NCI-H1694 treated with DMSO at 0.1 percent for 48 hours (cell line): ENCODE data around the gene CNTNAP2.
"Not testable (repeated sequence)": the region's sequence is repeated elsewhere in the genome, so short reads cannot be mapped to it uniquely, and the experiment has no call there.

Experiments used
- DNase-seq: peaks from one replicate; lab custom pipeline; 2025; lab: John Stamatoyannopoulos, UW

CNTNAP2 gene

DNA sequence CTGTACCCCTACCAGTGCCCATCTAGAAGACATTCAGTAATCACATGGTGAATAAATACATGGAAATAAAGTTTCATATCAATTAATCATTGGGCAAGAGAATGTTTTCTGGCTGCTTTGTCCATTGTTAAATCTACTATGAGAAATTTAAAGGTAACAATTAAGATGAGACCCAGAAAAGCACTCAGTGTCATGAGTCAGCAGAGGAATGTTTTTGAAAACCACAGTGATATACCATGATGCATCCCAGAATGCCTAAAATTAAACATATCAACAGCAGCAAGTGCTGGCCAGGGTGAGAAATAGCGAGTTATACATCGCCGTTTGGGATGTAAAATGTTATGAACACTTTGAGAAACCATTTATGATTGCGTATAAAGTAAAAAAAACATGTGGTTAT is 1648.7 kb downstream of the CNTNAP2 start:
- no peak for DNase-seq

DNA sequence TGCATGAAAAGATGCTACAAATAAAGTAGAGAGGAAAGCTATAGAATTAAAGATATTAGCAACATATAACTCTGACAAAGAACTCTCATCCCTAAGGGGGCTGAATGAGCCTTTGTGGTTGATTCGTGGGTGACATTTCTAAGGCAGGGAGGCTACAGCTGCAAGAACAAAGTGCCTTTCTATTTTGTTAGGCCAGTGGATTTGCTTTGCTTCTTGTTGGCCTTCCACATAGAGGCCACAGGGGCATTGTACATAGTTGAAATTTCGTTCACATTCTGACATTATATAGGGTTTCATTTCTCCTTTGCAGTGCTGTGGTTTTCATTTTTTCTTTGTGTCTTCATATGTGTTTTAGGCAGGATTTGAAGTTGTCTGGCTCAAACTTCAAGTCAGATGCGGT is 1654.7 kb downstream of the CNTNAP2 start:
- DNase-seq, result no peak

DNA sequence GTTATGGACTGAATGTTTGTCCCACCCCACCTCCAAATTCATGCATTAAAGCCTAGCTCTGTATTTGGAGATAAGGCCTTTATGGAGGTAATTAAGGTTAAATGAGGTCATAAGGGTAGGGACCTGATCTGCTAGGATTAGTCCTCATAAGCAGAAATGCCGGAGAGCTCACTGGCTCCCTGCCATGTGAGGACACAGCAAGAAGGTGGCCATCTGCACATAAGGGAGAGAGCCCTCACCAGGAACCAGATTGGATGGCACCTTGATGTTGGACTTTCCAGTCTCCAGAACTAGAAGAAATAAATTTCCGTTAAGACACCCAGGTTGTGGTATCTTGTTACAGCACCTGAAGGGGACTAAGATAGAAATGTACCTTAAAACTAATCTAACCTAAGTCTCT is 1657.9 kb downstream of the CNTNAP2 start:
- no peak for DNase-seq

DNA sequence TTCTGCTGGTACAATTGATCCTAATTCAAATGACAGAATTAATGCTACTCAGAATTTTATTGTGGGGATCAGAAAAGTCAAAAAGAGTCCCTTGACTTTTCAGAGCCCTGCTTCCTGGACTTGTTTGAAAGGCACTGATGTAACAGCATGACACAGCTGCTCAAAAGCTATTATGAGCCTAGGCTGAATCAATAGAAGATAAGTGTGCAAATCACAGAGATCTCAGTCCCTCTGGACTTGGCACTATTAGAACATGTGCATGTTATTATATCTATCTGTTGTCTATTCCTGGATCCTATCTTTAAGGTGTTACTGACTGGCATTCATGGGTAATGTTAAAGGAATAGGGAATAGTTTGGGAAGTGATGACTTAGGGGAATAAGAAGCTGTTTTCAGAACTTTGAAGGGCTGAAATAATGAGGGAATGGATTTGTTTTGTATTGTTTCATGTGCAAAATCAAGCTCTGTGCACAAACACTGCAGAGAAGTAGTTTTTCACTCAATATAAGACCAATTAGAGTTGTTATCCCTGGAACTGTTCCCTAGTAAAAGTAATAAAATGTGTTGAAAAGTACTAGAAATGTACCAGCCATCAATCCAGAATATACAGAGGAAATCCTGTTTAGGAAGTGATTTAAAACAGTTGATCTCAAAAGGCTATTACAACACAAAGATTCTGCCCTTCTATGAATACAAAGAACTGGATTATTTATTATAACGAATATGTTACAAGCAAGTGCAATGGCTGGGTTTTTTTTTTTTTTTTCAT is 1659.1 kb downstream of the CNTNAP2 start:
- no peak for DNase-seq

DNA sequence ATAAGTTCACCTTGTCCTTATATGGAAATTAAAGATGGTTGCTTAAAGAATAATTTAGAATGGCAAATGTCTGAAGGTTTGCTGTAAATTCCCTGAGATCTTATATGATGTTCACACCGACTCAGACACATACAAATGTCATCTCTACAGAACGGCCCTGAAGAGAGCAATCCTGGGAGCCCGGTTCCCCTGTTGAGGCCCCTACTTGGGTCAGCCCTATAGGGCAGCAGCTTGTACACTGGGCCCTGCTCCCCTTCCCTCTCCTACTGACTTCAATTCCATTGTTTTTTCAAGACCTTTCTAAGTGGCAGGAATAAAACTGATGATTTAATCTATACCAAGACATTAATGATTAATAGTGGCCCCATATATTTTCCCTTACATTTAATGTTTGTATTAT is 1660.7 kb downstream of the CNTNAP2 start:
- no peak for DNase-seq

DNA sequence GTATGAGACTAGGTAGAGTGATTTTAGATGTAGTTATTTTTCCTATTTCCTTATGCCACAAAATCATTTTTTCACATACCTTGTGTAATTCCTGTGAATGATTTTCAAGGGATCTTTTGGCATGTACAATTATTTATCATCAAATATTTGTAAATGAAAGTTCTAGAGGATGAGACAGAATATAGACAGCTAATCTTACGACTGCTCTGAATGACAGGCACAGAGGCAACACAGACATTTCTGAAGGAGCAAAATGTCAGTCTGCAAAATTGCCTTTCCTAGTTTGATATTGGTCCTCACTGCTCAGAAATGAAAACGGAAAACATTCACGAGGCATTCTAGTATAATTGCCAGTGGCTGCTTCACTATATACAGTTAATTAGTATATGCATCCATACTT is 1663.3 kb downstream of the CNTNAP2 start:
- no peak for DNase-seq

DNA sequence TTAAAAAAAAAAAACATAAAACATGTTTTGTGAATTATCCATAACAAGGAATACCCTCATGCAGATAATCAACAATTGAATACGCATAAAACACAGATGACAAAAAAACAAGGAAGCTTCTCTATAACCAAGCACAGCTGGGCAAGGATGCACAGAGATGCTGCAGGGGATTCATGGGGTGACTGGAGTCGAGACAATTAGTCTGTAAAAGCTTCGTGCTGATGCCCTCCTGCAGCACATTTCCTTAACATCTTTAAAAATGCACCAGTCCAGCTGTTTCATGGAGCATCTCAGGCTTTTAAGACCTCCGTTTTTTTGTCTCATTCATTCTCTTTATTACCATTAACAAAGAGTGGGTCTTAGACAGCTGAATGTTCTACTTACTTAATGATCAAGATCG is 1680.0 kb downstream of the CNTNAP2 start:
- DNase-seq, result no peak

DNA sequence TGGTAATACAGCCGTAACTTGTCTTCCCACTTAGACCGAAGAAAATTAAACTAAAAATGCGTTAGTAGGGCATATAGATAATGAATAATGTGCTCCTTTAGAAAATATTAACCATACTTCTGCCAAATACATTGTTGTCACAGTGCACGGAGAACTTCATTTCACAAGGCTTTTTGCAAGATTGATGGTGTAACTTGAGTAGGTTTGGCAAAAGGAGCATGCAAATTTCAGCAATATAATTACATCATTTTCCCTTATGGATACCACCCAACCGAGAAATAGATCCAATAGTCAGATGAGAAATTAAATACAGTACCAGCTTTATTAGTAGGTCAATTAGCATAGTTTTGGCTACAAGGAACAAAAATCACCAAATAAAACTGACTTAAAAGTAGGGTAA is 1681.4 kb downstream of the CNTNAP2 start:
- no peak for DNase-seq

DNA sequence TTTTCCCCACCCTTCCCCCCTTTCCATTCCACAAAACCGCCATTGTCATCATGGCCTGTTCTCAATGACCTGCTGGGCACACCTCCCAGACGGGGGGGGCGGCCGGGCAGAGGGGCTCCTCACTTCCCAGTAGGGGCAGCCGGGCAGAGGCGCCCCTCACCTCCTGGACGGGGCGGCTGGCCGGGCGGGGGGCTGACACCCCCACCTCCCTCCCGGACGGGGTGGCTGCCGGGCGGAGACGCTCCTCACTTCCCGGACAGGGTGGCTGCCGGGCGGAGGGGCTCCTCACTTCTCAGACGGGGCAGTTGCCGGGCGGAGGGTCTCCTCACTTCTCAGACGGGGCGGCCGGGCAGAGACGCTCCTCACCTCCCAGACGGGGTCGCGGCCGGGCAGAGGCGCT is 1685.2 kb downstream of the CNTNAP2 start:
- DNase-seq, result not testable (repeated sequence)

DNA sequence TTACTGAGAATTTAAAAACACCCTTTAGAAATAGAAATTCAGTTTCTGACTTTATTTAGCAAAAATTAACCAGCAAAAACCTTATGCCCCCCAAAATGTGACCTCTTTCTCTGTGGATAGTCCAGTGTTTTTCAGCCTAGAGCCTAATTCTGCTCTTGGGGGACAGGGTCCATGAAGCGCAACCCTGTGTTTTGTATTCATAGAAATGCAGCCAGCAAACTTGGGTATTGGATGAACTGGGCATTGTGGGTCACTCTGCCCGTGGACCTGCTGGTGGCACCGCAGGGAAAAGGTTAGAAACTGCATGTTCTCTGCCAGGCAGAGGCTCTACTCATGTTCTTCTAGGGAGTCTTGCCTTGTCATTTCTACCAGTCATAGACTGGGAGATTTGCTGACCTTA is 1686.5 kb downstream of the CNTNAP2 start:
- no peak for DNase-seq

DNA sequence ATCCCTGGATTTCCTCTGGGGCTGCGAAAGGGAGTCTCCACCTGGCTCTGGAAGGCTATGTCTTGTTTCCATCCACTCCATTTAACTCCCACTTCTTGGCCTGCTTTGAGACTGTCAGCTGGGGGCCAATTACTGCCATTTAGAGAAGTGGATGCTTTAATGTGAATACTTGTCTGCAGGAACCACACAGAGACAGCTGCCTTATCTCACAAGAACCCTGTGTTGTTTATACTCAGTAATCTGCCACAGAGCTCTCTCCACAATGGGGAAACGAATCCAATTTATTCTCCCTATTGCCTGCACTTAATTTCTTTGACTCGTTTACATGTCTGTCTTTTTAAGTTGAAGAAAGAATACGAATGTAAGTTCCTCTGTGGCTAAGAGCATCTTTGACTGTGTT is 1687.0 kb downstream of the CNTNAP2 start:
- DNase-seq, result peak; percentile 86

DNA sequence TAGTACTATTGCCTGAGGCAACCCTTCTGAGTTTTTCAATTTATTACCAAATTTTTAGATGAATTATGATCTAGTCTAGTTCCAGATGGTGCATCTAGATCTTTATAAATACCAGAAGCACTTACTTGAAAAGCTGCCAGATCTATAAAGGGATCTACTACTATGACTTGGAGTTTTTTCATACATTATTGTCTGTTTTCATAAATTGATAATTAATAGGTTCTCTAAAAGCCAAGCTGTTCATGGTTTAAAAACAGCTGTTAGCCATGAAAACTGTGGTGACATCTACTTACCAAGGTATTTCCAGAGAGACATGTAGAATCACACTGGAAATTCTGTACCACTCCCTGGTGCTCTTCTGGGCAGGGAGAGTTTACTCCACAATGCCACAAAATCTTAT is 1687.4 kb downstream of the CNTNAP2 start:
- DNase-seq, result peak; percentile 98

DNA sequence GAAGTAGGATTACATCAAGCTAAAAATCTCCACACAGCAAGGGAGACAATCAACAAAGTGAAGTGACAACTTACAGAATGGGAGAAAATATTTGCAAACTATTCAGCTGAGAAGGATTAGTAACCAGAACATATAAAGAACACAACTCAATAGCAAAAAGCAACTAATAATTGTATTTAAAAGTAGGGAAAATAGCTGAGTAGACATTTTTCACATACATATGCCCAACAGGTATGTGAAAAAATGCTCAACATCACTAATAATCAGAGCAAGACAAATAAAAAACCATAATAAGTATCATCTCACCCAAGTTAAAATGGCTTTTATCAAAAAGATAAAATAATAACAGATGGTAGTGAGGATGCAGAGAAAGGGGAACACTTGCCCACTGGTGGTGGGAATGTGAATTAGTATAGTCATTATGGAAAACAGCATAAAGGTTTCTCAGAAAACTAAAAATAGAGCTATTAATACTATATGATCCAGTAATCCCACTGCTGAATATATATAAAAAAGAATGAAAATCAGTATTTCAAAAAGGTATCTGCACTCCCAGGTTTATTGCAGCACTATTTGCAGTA is 1689.5 kb downstream of the CNTNAP2 start:
- no peak for DNase-seq

DNA sequence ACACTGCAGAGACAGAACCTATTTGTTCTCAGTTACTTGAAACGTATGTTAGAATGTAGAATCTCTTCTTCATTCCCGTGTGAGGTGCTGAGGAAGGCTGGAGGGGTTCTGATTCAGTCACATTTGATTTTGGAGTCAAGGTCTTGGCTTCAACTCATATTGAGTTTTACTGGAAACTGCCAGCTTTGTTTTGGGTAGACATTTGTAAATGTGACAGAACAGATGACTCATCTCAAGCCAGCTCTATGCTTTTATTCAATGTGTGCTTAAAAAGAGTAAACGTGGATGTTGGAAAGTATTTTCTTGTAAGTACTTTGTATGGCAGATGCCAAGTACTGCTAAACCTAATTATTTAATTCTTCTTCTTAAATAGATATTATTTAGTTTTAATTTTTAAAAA is 1693.2 kb downstream of the CNTNAP2 start:
- peak; percentile 39 for DNase-seq

DNA sequence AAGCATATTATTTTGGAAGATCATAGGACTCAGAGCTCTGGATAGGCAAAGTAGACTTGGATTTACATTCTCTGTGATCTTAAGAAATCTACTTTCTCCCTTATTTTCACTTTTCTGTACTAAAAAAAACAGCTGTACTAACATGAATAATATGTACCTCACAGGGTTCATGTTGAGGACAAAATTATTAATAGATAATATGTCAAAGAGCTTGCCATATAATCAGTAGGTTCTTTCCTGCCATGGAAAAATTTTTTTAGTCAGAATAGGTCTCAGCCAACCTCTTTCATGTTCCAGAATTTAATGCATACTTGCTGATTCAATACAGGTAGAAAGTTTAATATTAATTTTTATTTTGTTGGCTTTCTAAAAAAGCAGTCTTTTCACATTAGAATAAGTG is 1693.7 kb downstream of the CNTNAP2 start:
- DNase-seq, result no peak

DNA sequence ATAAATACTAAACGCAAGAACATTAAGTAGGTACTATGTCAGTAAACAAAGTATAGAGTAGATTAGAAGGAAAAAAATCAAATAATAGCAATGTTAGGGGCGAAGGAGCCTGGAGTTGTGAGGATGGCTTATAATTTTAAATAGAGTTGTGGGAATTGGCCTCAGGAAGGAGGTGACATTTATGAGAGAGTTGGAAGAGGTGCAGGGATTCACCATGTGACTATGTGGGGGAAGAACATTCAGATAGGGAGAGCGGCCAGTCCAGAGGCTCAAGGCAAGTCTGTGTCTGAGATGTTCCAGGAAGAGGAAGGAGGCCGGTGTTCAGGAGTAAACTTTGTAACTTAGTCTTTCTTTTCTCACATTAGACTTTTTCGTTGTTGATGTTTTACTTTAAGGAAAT is 1695.3 kb downstream of the CNTNAP2 start:
- no peak for DNase-seq

DNA sequence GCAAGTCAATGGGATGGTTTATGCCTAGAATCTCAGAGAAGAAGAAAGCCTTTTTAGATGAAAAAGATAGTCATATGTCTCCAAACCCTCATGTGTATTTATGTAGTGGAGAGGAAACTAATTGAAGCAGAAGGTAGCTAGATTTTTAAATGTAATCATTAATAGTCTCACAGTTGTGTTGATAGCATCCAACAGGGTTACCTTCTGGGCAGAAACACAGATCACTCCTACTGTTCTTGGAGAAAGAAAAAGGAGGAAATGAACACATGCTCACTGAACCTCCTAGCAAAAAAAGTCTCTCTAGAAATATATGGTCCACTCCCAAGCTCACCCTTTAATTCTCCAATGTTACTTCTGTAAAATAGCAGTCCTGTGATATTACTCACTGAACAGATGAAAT is 1696.7 kb downstream of the CNTNAP2 start:
- no peak for DNase-seq

DNA sequence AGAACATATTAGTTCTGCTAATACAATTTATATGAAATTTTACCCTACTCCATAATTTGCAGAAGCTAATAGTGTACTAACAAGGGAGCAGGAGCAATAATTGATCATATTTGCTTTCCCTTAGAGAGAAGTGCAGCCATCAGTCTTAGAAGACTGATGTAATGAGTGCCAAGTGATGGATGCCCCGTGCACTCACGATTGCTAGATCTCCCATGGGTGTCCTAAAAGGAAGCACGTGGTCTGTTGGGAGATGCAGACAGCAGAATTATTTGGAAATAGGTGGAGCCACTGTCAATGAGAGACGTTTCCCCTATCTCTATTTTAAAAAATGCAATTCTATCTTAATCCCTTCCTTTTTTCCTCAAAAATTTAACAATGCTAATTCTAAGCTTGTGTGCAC is 1701.7 kb downstream of the CNTNAP2 start:
- DNase-seq, result no peak

DNA sequence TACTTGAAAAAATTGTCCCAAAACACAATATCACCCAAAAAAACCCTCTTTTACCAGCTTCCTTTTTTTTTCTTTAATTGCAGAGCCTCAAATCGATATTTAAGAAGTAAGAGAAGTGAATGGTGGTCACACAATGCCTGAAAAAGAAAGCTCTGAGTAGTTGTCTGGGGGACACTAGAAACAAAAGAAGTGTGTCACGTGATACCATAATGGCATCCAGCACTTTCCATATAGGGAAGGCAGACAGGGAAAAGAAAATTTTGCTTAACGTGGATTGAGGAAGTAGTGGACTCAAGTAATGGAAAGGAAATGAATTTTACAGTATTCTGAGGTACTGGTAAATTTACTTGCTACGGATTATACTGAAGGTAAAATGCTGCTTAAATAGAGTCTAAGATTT is 1708.1 kb downstream of the CNTNAP2 start:
- no peak for DNase-seq

DNA sequence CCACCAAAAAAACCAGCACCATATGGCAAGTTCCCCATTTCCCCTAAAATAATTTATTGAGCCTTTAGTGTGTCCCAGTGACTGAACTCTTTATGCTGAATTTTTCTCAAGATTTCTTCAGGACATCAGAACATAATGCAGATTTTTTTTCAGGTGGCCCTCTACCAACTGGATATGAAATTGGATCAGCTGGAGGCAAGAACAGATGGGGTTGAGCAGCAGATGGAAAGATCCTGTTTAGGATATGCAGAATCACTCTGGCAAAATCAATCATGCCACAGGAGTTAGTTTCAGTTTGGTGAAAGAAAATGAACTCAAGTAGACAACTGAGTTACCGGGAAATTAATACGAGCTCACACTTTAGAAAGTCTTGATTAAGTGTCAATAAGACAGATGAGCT is 1712.4 kb downstream of the CNTNAP2 start:
- peak; percentile 75 for DNase-seq

DNA sequence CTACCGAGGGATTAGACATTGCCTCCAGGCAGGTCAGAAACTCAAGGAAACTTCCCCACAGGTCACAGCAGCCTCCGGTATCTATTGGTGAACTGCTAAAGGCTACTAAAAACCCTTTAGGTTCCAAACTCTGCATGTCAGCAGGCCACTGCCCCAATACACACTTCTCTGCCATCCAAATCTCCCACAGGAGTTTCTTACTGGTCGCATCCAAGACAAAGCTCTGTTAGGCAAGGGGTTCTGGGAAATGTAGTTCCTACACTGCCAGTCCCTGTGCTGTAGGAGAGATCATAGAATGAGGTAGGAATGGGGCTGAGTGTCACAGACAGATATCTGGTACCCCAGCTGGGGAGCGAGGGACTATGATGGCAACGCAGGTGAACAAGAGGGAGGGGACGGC is 1717.0 kb downstream of the CNTNAP2 start:
- no peak for DNase-seq

DNA sequence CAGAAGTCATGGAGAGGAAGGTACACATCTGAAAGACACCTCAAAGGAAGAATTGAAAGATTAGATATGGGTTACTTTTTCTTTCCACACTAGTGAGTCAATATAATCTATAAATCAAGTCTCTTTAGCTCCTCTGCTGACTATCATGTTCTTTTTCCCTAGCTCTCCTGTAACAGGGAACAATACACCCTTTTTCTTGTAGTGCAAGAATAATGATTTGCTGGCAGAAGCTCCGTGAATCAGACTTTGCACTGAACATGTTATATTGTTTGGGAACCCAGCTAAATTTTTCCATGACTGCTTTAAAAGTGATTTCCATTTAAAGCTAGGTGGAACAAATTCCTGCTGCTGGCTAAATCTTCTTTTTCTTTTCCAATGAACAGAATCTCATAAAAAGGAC is 1717.4 kb downstream of the CNTNAP2 start:
- no peak for DNase-seq

DNA sequence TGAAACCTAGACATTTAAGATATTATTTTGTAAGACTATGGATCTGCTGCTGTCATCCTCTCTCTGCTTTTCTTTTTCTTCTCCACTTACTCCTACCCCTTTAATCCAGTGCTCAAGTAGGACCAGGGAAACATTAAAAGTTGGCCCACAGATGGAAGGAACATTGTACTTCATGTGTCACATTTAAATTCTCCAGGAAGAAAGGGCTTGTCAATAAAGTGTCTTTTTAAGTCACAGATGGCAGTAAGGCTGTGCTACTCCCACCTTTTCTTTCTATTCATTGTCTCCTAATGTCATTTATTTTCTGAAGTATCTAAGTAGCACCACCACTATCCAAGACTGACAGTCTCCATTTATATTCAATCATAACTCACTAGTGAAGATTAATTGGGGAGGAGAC is 1736.2 kb downstream of the CNTNAP2 start:
- DNase-seq, result no peak
